Measurements from ENCODE around the gene STX11.

DNA sequence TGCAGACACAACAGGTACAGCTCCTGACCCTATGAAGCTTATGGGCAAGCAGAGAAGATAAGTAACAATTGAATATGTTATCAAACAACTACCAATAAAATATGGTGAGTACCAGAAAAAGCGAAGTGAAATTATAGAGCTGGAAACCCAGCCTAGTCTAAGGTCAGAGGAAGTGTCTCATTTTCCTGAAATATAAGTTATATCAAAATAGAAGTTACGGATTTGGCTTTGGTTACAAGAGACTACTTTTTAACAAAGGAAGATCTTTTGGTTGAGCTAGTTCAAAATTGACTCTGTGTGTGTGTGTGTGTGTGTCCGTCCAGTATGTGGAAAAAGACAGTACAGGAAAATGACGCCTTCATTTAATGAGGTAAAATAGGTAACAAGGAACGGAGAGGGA, 8.9 kb downstream of the STX11 start:
- TF ChIP-seq NFYB (CRISPR knock-in tag; conservative IDR thresholded peaks at IDR 0.05; ENCODE audit: low read depth) (no peak), MXD4 (CRISPR knock-in tag; IDR thresholded peaks at IDR 0.05; ENCODE audit: borderline replicate concordance) (no peak), SMAD3 (CRISPR knock-in tag; IDR thresholded peaks at IDR 0.05; ENCODE audit: borderline replicate concordance) (no peak), RELA (CRISPR knock-in tag; IDR thresholded peaks at IDR 0.05; ENCODE audit: borderline replicate concordance) (no peak), SP1 (CRISPR knock-in tag; conservative IDR thresholded peaks at IDR 0.05) (no peak), NR2C2 (CRISPR knock-in tag; IDR thresholded peaks at IDR 0.05) (no peak)
- TF ChIP-seq, protein P1, sequence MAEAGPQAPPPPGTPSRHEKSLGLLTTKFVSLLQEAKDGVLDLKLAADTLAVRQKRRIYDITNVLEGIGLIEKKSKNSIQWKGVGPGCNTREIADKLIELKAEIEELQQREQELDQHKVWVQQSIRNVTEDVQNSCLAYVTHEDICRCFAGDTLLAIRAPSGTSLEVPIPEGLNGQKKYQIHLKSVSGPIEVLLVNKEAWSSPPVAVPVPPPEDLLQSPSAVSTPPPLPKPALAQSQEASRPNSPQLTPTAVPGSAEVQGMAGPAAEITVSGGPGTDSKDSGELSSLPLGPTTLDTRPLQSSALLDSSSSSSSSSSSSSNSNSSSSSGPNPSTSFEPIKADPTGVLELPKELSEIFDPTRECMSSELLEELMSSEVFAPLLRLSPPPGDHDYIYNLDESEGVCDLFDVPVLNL (CRISPR knock-in tag; IDR thresholded peaks at IDR 0.05; ENCODE audit: borderline replicate concordance, low read depth) = no peak
- TF ChIP-seq, protein P2, sequence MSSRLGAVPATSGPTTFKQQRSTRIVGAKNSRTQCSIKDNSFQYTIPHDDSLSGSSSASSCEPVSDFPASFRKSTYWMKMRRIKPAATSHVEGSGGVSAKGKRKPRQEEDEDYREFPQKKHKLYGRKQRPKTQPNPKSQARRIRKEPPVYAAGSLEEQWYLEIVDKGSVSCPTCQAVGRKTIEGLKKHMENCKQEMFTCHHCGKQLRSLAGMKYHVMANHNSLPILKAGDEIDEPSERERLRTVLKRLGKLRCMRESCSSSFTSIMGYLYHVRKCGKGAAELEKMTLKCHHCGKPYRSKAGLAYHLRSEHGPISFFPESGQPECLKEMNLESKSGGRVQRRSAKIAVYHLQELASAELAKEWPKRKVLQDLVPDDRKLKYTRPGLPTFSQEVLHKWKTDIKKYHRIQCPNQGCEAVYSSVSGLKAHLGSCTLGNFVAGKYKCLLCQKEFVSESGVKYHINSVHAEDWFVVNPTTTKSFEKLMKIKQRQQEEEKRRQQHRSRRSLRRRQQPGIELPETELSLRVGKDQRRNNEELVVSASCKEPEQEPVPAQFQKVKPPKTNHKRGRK (CRISPR knock-in tag; IDR thresholded peaks at IDR 0.05; ENCODE audit: borderline replicate concordance) = no peak
- TF ChIP-seq, protein P3, sequence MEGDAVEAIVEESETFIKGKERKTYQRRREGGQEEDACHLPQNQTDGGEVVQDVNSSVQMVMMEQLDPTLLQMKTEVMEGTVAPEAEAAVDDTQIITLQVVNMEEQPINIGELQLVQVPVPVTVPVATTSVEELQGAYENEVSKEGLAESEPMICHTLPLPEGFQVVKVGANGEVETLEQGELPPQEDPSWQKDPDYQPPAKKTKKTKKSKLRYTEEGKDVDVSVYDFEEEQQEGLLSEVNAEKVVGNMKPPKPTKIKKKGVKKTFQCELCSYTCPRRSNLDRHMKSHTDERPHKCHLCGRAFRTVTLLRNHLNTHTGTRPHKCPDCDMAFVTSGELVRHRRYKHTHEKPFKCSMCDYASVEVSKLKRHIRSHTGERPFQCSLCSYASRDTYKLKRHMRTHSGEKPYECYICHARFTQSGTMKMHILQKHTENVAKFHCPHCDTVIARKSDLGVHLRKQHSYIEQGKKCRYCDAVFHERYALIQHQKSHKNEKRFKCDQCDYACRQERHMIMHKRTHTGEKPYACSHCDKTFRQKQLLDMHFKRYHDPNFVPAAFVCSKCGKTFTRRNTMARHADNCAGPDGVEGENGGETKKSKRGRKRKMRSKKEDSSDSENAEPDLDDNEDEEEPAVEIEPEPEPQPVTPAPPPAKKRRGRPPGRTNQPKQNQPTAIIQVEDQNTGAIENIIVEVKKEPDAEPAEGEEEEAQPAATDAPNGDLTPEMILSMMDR (IDR thresholded peaks at IDR 0.05) = no peak
- TF ChIP-seq, protein P4, sequence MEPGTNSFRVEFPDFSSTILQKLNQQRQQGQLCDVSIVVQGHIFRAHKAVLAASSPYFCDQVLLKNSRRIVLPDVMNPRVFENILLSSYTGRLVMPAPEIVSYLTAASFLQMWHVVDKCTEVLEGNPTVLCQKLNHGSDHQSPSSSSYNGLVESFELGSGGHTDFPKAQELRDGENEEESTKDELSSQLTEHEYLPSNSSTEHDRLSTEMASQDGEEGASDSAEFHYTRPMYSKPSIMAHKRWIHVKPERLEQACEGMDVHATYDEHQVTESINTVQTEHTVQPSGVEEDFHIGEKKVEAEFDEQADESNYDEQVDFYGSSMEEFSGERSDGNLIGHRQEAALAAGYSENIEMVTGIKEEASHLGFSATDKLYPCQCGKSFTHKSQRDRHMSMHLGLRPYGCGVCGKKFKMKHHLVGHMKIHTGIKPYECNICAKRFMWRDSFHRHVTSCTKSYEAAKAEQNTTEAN (CRISPR knock-in tag; IDR thresholded peaks at IDR 0.05) = no peak
- TF ChIP-seq, protein P5, sequence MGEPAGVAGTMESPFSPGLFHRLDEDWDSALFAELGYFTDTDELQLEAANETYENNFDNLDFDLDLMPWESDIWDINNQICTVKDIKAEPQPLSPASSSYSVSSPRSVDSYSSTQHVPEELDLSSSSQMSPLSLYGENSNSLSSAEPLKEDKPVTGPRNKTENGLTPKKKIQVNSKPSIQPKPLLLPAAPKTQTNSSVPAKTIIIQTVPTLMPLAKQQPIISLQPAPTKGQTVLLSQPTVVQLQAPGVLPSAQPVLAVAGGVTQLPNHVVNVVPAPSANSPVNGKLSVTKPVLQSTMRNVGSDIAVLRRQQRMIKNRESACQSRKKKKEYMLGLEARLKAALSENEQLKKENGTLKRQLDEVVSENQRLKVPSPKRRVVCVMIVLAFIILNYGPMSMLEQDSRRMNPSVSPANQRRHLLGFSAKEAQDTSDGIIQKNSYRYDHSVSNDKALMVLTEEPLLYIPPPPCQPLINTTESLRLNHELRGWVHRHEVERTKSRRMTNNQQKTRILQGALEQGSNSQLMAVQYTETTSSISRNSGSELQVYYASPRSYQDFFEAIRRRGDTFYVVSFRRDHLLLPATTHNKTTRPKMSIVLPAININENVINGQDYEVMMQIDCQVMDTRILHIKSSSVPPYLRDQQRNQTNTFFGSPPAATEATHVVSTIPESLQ (CRISPR knock-in tag; IDR thresholded peaks at IDR 0.05) = no peak
